ENCODE results near the gene PLEKHM3. TPM values are rescaled to one million over a fixed set of nuclear protein-coding genes. Genes with fewer than 3 reads are reported as not detected.
A peak's percentile ranks its signal among the peaks of the same experiment; 100 is the strongest.

Gene PLEKHM3
- total RNA-seq, 1 donor, result 13.8 TPM

GRCh38 chr2:207807516-207807915 is 217.8 kb downstream of the PLEKHM3 start:
- TF ChIP-seq CTCF (IDR thresholded peaks at IDR 0.05; ENCODE audit: insufficient read depth, low read depth, low read length), result no peak
- no peak for DNase-seq (ENCODE audit: low read depth)

GRCh38 chr2:207805566-207806226 is 219.6 kb downstream of the PLEKHM3 start:
- no peak for TF ChIP-seq CTCF (IDR thresholded peaks at IDR 0.05; ENCODE audit: insufficient read depth, low read depth, low read length)
- H3K4me3 ChIP-seq (ENCODE audit: low read depth, low read length), result no peak overlapping the region
- DNase-seq (ENCODE audit: low read depth), result no peak

More at GRCh38 chr2:207807516-207807915, 217.8 kb downstream of the PLEKHM3 start:
- no peak overlapping the region for H3K4me3 ChIP-seq (ENCODE audit: low read depth, low read length)

GRCh38 chr2:207802650-207803049 is 222.7 kb downstream of the PLEKHM3 start:
- DNase-seq (ENCODE audit: low read depth), result no peak
- TF ChIP-seq CTCF (IDR thresholded peaks at IDR 0.05; ENCODE audit: insufficient read depth, low read depth, low read length), result no peak

GRCh38 chr2:207801259-207801658 is 224.1 kb downstream of the PLEKHM3 start:
- no peak overlapping the region for H3K4me3 ChIP-seq (ENCODE audit: low read depth, low read length)
- no peak for DNase-seq (ENCODE audit: low read depth)
- TF ChIP-seq CTCF (IDR thresholded peaks at IDR 0.05; ENCODE audit: insufficient read depth, low read depth, low read length), result no peak

More at GRCh38 chr2:207802650-207803049, 222.7 kb downstream of the PLEKHM3 start:
- H3K4me3 ChIP-seq (ENCODE audit: low read depth, low read length), result no peak overlapping the region

- H3K4me3 ChIP-seq (ENCODE audit: low read depth, low read length), result no peak overlapping the region
- peak; percentile 10 for DNase-seq (ENCODE audit: low read depth)
- TF ChIP-seq CTCF (IDR thresholded peaks at IDR 0.05; ENCODE audit: insufficient read depth, low read depth, low read length), result no peak
Measured at GRCh38 chr2:207796585-207797350, 228.6 kb downstream of the PLEKHM3 start.

- DNase-seq (ENCODE audit: low read depth), result peak; percentile 25
- no peak overlapping the region for H3K4me3 ChIP-seq (ENCODE audit: low read depth, low read length)
- TF ChIP-seq CTCF (IDR thresholded peaks at IDR 0.05; ENCODE audit: insufficient read depth, low read depth, low read length), result no peak
Measured at GRCh38 chr2:207792244-207792785, 233.0 kb downstream of the PLEKHM3 start.
